Neuronal stem cell (in vitro differentiated cells): ENCODE measurements around the gene RAB24.

ENCODE experiments used
- DNase-seq: peaks from one replicate; pipeline ENCODE4 v3.0.0-alpha.2; 2013; ENCODE audit warnings: low spot score
- H2AFZ ChIP-seq: one replicate; pipeline ENCODE4 v1.6.1; 2013; ENCODE audit warnings: mild to moderate bottlenecking, low read length, inconsistent platforms
- H2AK5ac ChIP-seq: 2 replicates; pipeline ENCODE4 v1.6.1; 2013; ENCODE audit warnings: low read depth, mild to moderate bottlenecking, inconsistent platforms, low read length, moderate library complexity, mixed read lengths
- H2BK120ac ChIP-seq: 2 replicates; pipeline ENCODE4 v1.6.1; 2013; ENCODE audit warnings: low read depth, mild to moderate bottlenecking, inconsistent platforms, low read length, moderate library complexity, mixed read lengths
- H2BK12ac ChIP-seq: one replicate; pipeline ENCODE4 v1.6.1; 2013; ENCODE audit warnings: low read length, inconsistent platforms
- H2BK15ac ChIP-seq: 2 replicates; pipeline ENCODE4 v1.6.1; 2013; ENCODE audit warnings: mild to moderate bottlenecking, low read length, inconsistent platforms, mixed read lengths
- H2BK5ac ChIP-seq: one replicate; pipeline ENCODE4 v1.6.1; 2013; ENCODE audit warnings: inconsistent platforms, mild to moderate bottlenecking, low read length, moderate library complexity
- H3K14ac ChIP-seq: one replicate; pipeline ENCODE4 v1.6.1; 2013; ENCODE audit warnings: low read length, inconsistent platforms
- H3K18ac ChIP-seq: 2 replicates; pipeline ENCODE4 v1.6.1; 2013; ENCODE audit warnings: low read length, inconsistent platforms
- H3K23ac ChIP-seq: 2 replicates; pipeline ENCODE4 v1.6.1; 2013; ENCODE audit warnings: low read depth, mild to moderate bottlenecking, mixed read lengths, low read length, inconsistent platforms; ENCODE audit not compliant: poor library complexity
- H3K27ac ChIP-seq: replicated peaks from 3 replicates; pipeline ENCODE4 v1.5.1; 2013; ENCODE audit warnings: low read length, inconsistent platforms
- H3K27me3 ChIP-seq, 3 experiments: 2 replicates each; pipeline ENCODE4 v1.6.1; 2013; ENCODE audit warnings: low read length in 3 of 3, mild to moderate bottlenecking in 2 of 3, inconsistent platforms in 1 of 3, low read depth in 1 of 3, mixed read lengths in 1 of 3, moderate library complexity in 1 of 3; ENCODE audit not compliant: control insufficient read depth in 3 of 3, insufficient read depth in 3 of 3
- H3K36me3 ChIP-seq, 2 donors: replicated peaks in 1 of 2; 2 replicates each; pipeline ENCODE4 v1.6.1; 2013; ENCODE audit warnings: low read length in 2 of 2; ENCODE audit not compliant: control insufficient read depth in 2 of 2, insufficient read depth in 2 of 2
- H3K4ac ChIP-seq: 2 replicates; pipeline ENCODE4 v1.6.1; 2013; ENCODE audit warnings: inconsistent platforms, mild to moderate bottlenecking, low read length, moderate library complexity
- H3K4me1 ChIP-seq, 2 donors: 1 replicate in 1 of 2; 2 replicates in 1 of 2; pipeline ENCODE4 v1.6.1; 2013; ENCODE audit warnings: low read length in 2 of 2, low read depth in 1 of 2; ENCODE audit not compliant: control insufficient read depth in 2 of 2, insufficient read depth in 1 of 2
- H3K4me2 ChIP-seq: one replicate; pipeline ENCODE4 v1.6.1; 2013; ENCODE audit warnings: mild to moderate bottlenecking, low read length, inconsistent platforms; ENCODE audit not compliant: insufficient read depth, poor library complexity, severe bottlenecking
- H3K4me3 ChIP-seq, 2 donors: 2 replicates each; pipeline ENCODE4 v1.5.1; 2013; ENCODE audit warnings: low read length in 2 of 2, mild to moderate bottlenecking in 2 of 2, inconsistent platforms in 1 of 2, moderate library complexity in 1 of 2
- H3K79me1 ChIP-seq: one replicate; pipeline ENCODE4 v1.6.1; 2013; ENCODE audit warnings: low read depth, mild to moderate bottlenecking, inconsistent platforms, low read length, moderate library complexity
- H3K9ac ChIP-seq: one replicate; pipeline ENCODE4 v1.6.1; 2013; ENCODE audit warnings: mild to moderate bottlenecking, low read depth, low read length, inconsistent platforms; ENCODE audit not compliant: poor library complexity
- H3K9me3 ChIP-seq, 2 donors: replicated peaks in 1 of 2; 2 replicates each; pipeline versions ENCODE3 to v1.6.1; 2013; ENCODE audit warnings: low read length in 2 of 2, mild to moderate bottlenecking in 2 of 2, inconsistent platforms in 1 of 2, low read depth in 1 of 2, mixed read lengths in 1 of 2, moderate library complexity in 1 of 2; ENCODE audit not compliant: control insufficient read depth in 2 of 2, insufficient read depth in 1 of 2
- H4K8ac ChIP-seq: one replicate; pipeline ENCODE4 v1.6.1; 2013; ENCODE audit warnings: low read depth, mild to moderate bottlenecking, inconsistent platforms, low read length, moderate library complexity
- H4K91ac ChIP-seq: one replicate; pipeline ENCODE4 v1.6.1; 2013; ENCODE audit warnings: low read length, low read depth, mild to moderate bottlenecking, inconsistent platforms; ENCODE audit not compliant: poor library complexity
- WGBS, 2 donors: extraction: QIAGEN DNeasy Blood & Tissue Kit; methylation state at CpG; one replicate each; pipeline ENCODE4 v1.1.7; 2013; ENCODE audit warnings: missing lambda C conversion rate in 2 of 2, mixed read lengths in 1 of 2; ENCODE audit not compliant: insufficient read length in 2 of 2, insufficient replicate concordance in 1 of 2; ENCODE audit errors: extremely low coverage in 2 of 2; 5-methylcytosine and 5-hydroxymethylcytosine counted together

The RAB24 gene

DNA sequence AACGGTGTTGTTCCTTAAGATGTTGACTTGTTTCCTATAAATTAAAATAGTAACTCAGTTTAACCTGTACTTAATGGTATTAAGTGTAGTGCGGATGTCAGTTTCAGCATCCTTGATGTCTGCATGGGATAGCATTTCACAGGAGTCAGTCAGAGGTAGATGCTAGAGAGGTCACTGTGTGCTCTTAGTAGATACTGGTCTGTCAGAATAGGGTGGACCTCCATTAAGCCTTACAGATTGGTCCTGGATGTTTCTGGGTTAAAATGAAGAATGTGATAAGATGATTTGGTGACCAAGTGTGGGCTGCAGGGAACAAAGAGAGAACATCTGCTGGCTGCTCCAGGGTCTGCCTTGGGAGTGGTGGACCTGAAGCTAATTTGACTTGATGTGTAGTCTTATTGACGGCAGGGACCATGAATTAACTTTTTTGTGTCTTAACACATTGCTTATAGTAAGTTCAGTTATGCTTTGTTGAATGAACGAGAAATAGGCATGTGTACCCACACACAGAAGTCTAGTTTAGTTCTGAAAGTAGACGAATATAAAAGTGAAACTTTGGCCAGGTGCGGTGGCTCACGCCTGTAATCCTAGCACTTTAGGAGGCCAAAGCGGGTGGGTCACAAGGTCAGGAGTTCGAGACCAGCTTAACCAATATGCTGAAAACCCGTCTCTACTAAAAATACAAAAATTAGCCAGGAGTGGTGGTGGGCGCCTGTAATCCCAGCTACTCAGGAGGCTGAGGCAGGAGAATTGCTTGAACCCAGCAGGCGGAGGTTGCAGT is 12.5 kb downstream of the RAB24 start:
- H3K36me3 ChIP-seq = peaks cover 0 to 55% of the 10 kb centered on the region in 2 donors
- no peak for DNase-seq
- WGBS, 2 donors = no CpG with 5 or more reads among the region's 12 CpGs

GRCh38 chr5:177288191-177288590 is 15.3 kb downstream of the RAB24 start:
- Histone ChIP-seq H3K4ac (no peak overlapping the region), H3K27ac (no peak overlapping the region), H3K79me1 (no peaks in the 10 kb centered on the region), H2BK12ac (no peak overlapping the region), H3K4me3 (no peak overlapping the region), H3K9me3 (no peaks in the 10 kb centered on the region), H3K9ac (no peak overlapping the region), H2AK5ac (no peak overlapping the region), H3K36me3 (peaks cover 0 to 41% of the 10 kb centered on the region in 2 donors), H3K23ac (no peak overlapping the region), H2BK15ac (no peak overlapping the region), H3K4me2 (no peak overlapping the region), H3K14ac (no peak overlapping the region), H2BK5ac (no peak overlapping the region), H2AFZ (no peak overlapping the region), H4K8ac (no peak overlapping the region), H3K4me1 (no peaks in the 10 kb centered on the region), H3K27me3 (peaks cover 0 to 19% (median 0%) of the 10 kb centered on the region in 3 experiments), H3K18ac (no peak overlapping the region), H2BK120ac (no peak overlapping the region), H4K91ac (no peak overlapping the region)
- no peak for DNase-seq
- no CpG with 5 or more reads among the region's 2 CpGs for WGBS, 2 donors

More for the DNA sequence above, 12.5 kb downstream of the RAB24 start:
- H2AK5ac ChIP-seq = no peak overlapping the region
- no peaks in the 10 kb centered on the region for H3K79me1 ChIP-seq
- no peak overlapping the region for H3K4me2 ChIP-seq
- no peak overlapping the region for H3K18ac ChIP-seq
- no peak overlapping the region for H3K14ac ChIP-seq
- H3K4me1 ChIP-seq = no peaks in the 10 kb centered on the region
- H2BK5ac ChIP-seq = no peak overlapping the region
- no peak overlapping the region for H3K4me3 ChIP-seq
- H3K23ac ChIP-seq = no peak overlapping the region
- no peak overlapping the region for H4K8ac ChIP-seq
- H4K91ac ChIP-seq = no peak overlapping the region
- no peak overlapping the region for H2BK12ac ChIP-seq
- H3K27ac ChIP-seq = no peak overlapping the region
- no peak overlapping the region for H2BK120ac ChIP-seq
- H3K4ac ChIP-seq = no peak overlapping the region
- H2AFZ ChIP-seq = no peak overlapping the region
- H3K27me3 ChIP-seq = peaks cover 0 to 23% (median 0%) of the 10 kb centered on the region in 3 experiments
- no peak overlapping the region for H3K9ac ChIP-seq
- H3K9me3 ChIP-seq = no peaks in the 10 kb centered on the region
- no peak overlapping the region for H2BK15ac ChIP-seq

GRCh38 chr5:177276886-177277285 is 26.6 kb downstream of the RAB24 start:
- no peak overlapping the region for H4K91ac ChIP-seq
- H4K8ac ChIP-seq = no peak overlapping the region
- no peak overlapping the region for H3K18ac ChIP-seq
- H2AFZ ChIP-seq = no peak overlapping the region
- H3K9ac ChIP-seq = no peak overlapping the region
- H3K14ac ChIP-seq = no peak overlapping the region
- H2BK12ac ChIP-seq = no peak overlapping the region
- peaks cover 0 to 2% (median 0%) of the 10 kb centered on the region in 3 experiments for H3K27me3 ChIP-seq
- WGBS, 2 donors = no CpG with 5 or more reads among the region's 1 CpG
- no peaks in the 10 kb centered on the region for H3K9me3 ChIP-seq
- peaks cover 0 to 33% of the 10 kb centered on the region in 2 donors for H3K36me3 ChIP-seq
- H3K79me1 ChIP-seq = peaks cover 2% of the 10 kb centered on the region
- DNase-seq = no peak
- H3K4ac ChIP-seq = no peak overlapping the region
- H3K4me1 ChIP-seq = no peaks in the 10 kb centered on the region
- H3K4me3 ChIP-seq = no peak overlapping the region
- no peak overlapping the region for H3K23ac ChIP-seq
- no peak overlapping the region for H3K4me2 ChIP-seq
- H2AK5ac ChIP-seq = no peak overlapping the region
- no peak overlapping the region for H2BK120ac ChIP-seq
- no peak overlapping the region for H2BK5ac ChIP-seq
- no peak overlapping the region for H3K27ac ChIP-seq
- H2BK15ac ChIP-seq = no peak overlapping the region

DNA sequence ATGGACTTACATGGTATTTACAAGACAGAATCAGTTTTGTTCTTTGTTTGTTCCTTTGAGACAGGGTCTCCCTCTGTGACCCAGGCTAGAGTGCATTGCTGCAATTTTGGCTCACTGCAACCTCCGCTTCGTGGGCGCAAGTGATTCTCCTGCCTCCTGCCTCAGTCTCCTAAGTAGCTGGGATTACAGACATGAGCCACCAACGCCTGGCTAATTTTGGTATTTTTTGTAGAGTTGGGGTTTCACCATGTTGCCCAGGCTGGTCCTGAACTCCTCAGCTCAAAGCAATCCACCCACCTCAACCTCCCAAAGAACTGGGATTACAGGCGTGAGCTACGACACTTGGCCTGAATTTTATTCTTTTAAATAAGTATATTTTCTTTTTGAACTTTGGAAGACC is 27.6 kb downstream of the RAB24 start:
- H3K4me3 ChIP-seq = no peak overlapping the region
- no peak overlapping the region for H3K9ac ChIP-seq
- H2BK120ac ChIP-seq = no peak overlapping the region
- no peak overlapping the region for H3K14ac ChIP-seq
- WGBS, 2 donors = no CpG with 5 or more reads among the region's 6 CpGs
- no peak overlapping the region for H3K27ac ChIP-seq
- no peak overlapping the region for H3K4ac ChIP-seq
- H2BK12ac ChIP-seq = no peak overlapping the region
- peaks cover 2% of the 10 kb centered on the region for H3K79me1 ChIP-seq
- H4K8ac ChIP-seq = no peak overlapping the region
- no peaks in the 10 kb centered on the region for H3K4me1 ChIP-seq
- no peak overlapping the region for H3K4me2 ChIP-seq
- H2BK5ac ChIP-seq = no peak overlapping the region
- H3K18ac ChIP-seq = no peak overlapping the region
- H3K36me3 ChIP-seq = peaks cover 0 to 30% of the 10 kb centered on the region in 2 donors
- no peak overlapping the region for H4K91ac ChIP-seq
- H3K27me3 ChIP-seq = peaks cover 0 to 9% (median 0%) of the 10 kb centered on the region in 3 experiments
- no peak overlapping the region for H2AFZ ChIP-seq
- no peak overlapping the region for H2BK15ac ChIP-seq
- DNase-seq = no peak
- H3K23ac ChIP-seq = no peak overlapping the region
- H2AK5ac ChIP-seq = no peak overlapping the region
- H3K9me3 ChIP-seq = no peaks in the 10 kb centered on the region
